DND-41 (cell line): ENCODE data around the gene CALML3.

Source experiments
- ATAC-seq: fragments of 200-7000 bp; cut with Tn5 transposase; 3 replicates; pipeline ENCODE4 v1.9.1; 2021; ENCODE audit warnings: low read depth; ENCODE audit not compliant: insufficient read depth
- DNase-seq: peaks from one replicate; pipeline ENCODE4 v3.0.0-alpha.2; 2020
- H2AFZ ChIP-seq: 2 replicates; pipeline ENCODE4 v1.6.0; 2012; ENCODE audit warnings: low read depth, low read length
- H3K27ac ChIP-seq: 2 replicates; pipeline ENCODE4 v1.5.1; 2012; ENCODE audit warnings: low read length, inconsistent platforms
- H3K27me3 ChIP-seq: fragments of 200-600 bp; sonication (generic); 2 replicates; pipeline ENCODE4 v1.6.0; 2012; ENCODE audit warnings: low read length, mild to moderate bottlenecking, inconsistent platforms; ENCODE audit not compliant: insufficient read depth, poor library complexity
- H3K36me3 ChIP-seq: 2 replicates; pipeline ENCODE4 v1.5.1; 2012; ENCODE audit warnings: low read length, inconsistent platforms; ENCODE audit not compliant: insufficient read depth
- H3K4me1 ChIP-seq: 2 replicates; pipeline ENCODE4 v1.5.1; 2012; ENCODE audit warnings: mild to moderate bottlenecking, low read length; ENCODE audit not compliant: insufficient read depth
- H3K4me2 ChIP-seq: 2 replicates; pipeline ENCODE4 v1.6.0; 2012; ENCODE audit warnings: mild to moderate bottlenecking, moderate library complexity, low read length, inconsistent platforms; ENCODE audit not compliant: insufficient read depth
- H3K4me3 ChIP-seq, 2 experiments: fragments of 200-600 bp in 1 of 2; shearing (Covaris generic) in 1 of 2; 2 replicates each; pipeline ENCODE4 v1.5.1; 2012 to 2016; ENCODE audit warnings: inconsistent platforms in 2 of 2, low read length in 2 of 2, mild to moderate bottlenecking in 2 of 2, low read depth in 1 of 2, moderate library complexity in 1 of 2
- H3K79me2 ChIP-seq: 2 replicates; pipeline ENCODE4 v1.6.0; 2012; ENCODE audit warnings: low read length, inconsistent platforms; ENCODE audit not compliant: insufficient read depth
- H3K9ac ChIP-seq: 2 replicates; pipeline ENCODE4 v1.6.0; 2012; ENCODE audit warnings: low read depth, mild to moderate bottlenecking, inconsistent platforms, low read length, moderate library complexity
- H3K9me3 ChIP-seq: 2 replicates; pipeline ENCODE4 v1.5.1; 2012; ENCODE audit warnings: low read length, moderate library complexity, mild to moderate bottlenecking, inconsistent platforms; ENCODE audit not compliant: insufficient read depth, severe bottlenecking
- H4K20me1 ChIP-seq: 2 replicates; pipeline ENCODE4 v1.6.0; 2012; ENCODE audit warnings: low read length; ENCODE audit not compliant: insufficient read depth
- CTCF ChIP-seq: IDR thresholded peaks from 2 replicates; pipeline ENCODE4 v1.5.1; 2012; ENCODE audit warnings: borderline replicate concordance, low read length, moderate library complexity, mild to moderate bottlenecking; ENCODE audit not compliant: poor library complexity, severe bottlenecking; ENCODE audit errors: extremely low read depth
- EZH2 ChIP-seq: IDR thresholded peaks from 3 replicates; pipeline ENCODE4 v1.6.1; 2012; ENCODE audit warnings: borderline replicate concordance, low read depth, mild to moderate bottlenecking, moderate library complexity, low read length, inconsistent platforms; ENCODE audit not compliant: severe bottlenecking

CALML3 gene

GRCh38 chr10:5555021-5555510, 30.3 kb downstream of the CALML3 start:
- Histone ChIP-seq H3K27ac (no peak overlapping the region), H3K4me1 (no peaks in the 10 kb centered on the region), H3K9me3 (no peaks in the 10 kb centered on the region), H4K20me1 (no peaks in the 10 kb centered on the region), H3K9ac (no peak overlapping the region), H2AFZ (no peak overlapping the region), H3K79me2 (no peaks in the 10 kb centered on the region), H3K4me3 (no peak overlapping the region), H3K27me3 (no peaks in the 10 kb centered on the region), H3K4me2 (no peak overlapping the region), H3K36me3 (no peaks in the 10 kb centered on the region)
- TF ChIP-seq CTCF (no peak), EZH2 (no peak)
- DNase-seq (no peak), ATAC-seq (no peak)

- Histone ChIP-seq H3K4me2 (no peak overlapping the region), H3K36me3 (no peaks in the 10 kb centered on the region), H4K20me1 (no peaks in the 10 kb centered on the region), H3K9ac (no peak overlapping the region), H3K4me3 (no peak overlapping the region), H3K27ac (no peak overlapping the region), H2AFZ (no peak overlapping the region), H3K9me3 (no peaks in the 10 kb centered on the region), H3K79me2 (no peaks in the 10 kb centered on the region), H3K4me1 (no peaks in the 10 kb centered on the region), H3K27me3 (no peaks in the 10 kb centered on the region)
- no peak for TF ChIP-seq EZH2
- TF ChIP-seq CTCF: no peak
- DNase-seq (no peak), ATAC-seq (no peak)
Observed at GRCh38 chr10:5555881-5556280, 31.1 kb downstream of the CALML3 start.

GRCh38 chr10:5556576-5556975, 31.8 kb downstream of the CALML3 start:
- Histone ChIP-seq H3K36me3 (no peaks in the 10 kb centered on the region), H2AFZ (no peak overlapping the region), H3K4me3 (no peak overlapping the region), H3K9ac (no peak overlapping the region), H3K9me3 (no peaks in the 10 kb centered on the region), H3K27me3 (no peaks in the 10 kb centered on the region), H4K20me1 (no peaks in the 10 kb centered on the region), H3K27ac (no peak overlapping the region), H3K4me2 (no peak overlapping the region), H3K4me1 (no peaks in the 10 kb centered on the region), H3K79me2 (no peaks in the 10 kb centered on the region)
- TF ChIP-seq EZH2: no peak
- no peak for TF ChIP-seq CTCF
- ATAC-seq: no peak
- DNase-seq: no peak
